Right lobe of liver (tissue), 6 donors: ENCODE data around the gene TIGD1. TPM values are rescaled to one million over a fixed set of nuclear protein-coding genes. Genes with fewer than 3 reads are reported as not detected.
A peak's percentile ranks its signal among the peaks of the same experiment; 100 is the strongest.

ENCODE experiments used
- ATAC-seq, 4 donors: fragments of 200-7000 bp; cut with Tn5 transposase; one replicate each; pipeline ENCODE4 v1.9.1; 2020; ENCODE audit warnings: mild to moderate bottlenecking in 4 of 4, moderate library complexity in 4 of 4
- DNase-seq, 3 donors: peaks; one replicate each; pipeline ENCODE4 v3.0.0-alpha.2; 2020
- H3K27ac ChIP-seq, 3 donors: fragments of 200-600 bp; one replicate each; pipeline ENCODE4 v1.8.0; 2022
- H3K27me3 ChIP-seq, 2 donors: fragments of 200-600 bp; one replicate each; pipeline ENCODE4 v1.8.0; 2022
- H3K36me3 ChIP-seq, 4 donors: fragments of 200-600 bp; sonication (generic) in 1 of 4; one replicate each; pipeline versions ENCODE4 v1.5.1 to v1.8.0; 2017 to 2022; ENCODE audit warnings: control low read depth in 1 of 4
- H3K4me1 ChIP-seq, 4 donors: fragments of 200-600 bp; sonication (generic) in 1 of 4; one replicate each; pipeline versions ENCODE4 v1.5.1 to v1.8.0; 2017 to 2022; ENCODE audit warnings: control low read depth in 1 of 4
- H3K4me3 ChIP-seq, 3 donors: fragments of 200-600 bp; one replicate each; pipeline ENCODE4 v1.8.0; 2022
- H3K9me3 ChIP-seq, 4 donors: fragments of 200-600 bp; sonication (generic) in 1 of 4; one replicate each; pipeline versions ENCODE4 v1.5.1 to v1.8.0; 2017 to 2022; ENCODE audit warnings: control low read depth in 1 of 4
- CTCF ChIP-seq, 4 donors: fragments of 200-600 bp in 3 of 4; fragments of 450-650 bp in 1 of 4; IDR thresholded peaks; one replicate each; pipeline versions ENCODE4 v1.5.1 to v1.8.0; 2016 to 2022; ENCODE audit warnings: antibody characterized with exemption in 4 of 4, mild to moderate bottlenecking in 2 of 4
- POLR2A ChIP-seq: fragments of 450-650 bp; IDR thresholded peaks from one replicate; pipeline ENCODE4 v1.6.1; 2017; ENCODE audit warnings: antibody characterized with exemption, mild to moderate bottlenecking
- WGBS: methylation state at CpG from one replicate; pipeline ENCODE4 v1.1.6; 2018; ENCODE audit warnings: low coverage, low lambda C conversion rate; ENCODE audit not compliant: insufficient coverage; ENCODE audit errors: missing lambda C conversion rate; 5-methylcytosine and 5-hydroxymethylcytosine counted together
- intact Hi-C, 2 donors: fragments of 100-400 bp; cut with DNase I; formaldehyde crosslinking; loops; one replicate each; pipeline versions ENCODE4 v1.11.2 to v1.14.1; 2022
- total RNA-seq, 6 experiments: library from RNA; depleted of rRNA in 2 of 6; stranded (reverse); fragments of >200 nt in 2 of 6; fragmentation: NEBNext Ultra II Directional in 3 of 6; extraction: Animal tissue kit (Norgen Biotek cat#: 25700) in 3 of 6; gene quantifications; one replicate each; pipeline versions ENCODE4 v1.1.0 to v1.2.4, GENCODE V29; 2016 to 2023
- donor health status: DM: no; HTN: yes; CAD: no.
- donor health status: DM: no; HTN: no; CAD: no.
- donor health status: DM: no; HTN: no; CAD: no.
- donor health status: DM: no; HTN: yes; CAD: no.
- donor health status: DM: no; HTN: yes; CAD: no.

Gene TIGD1
- total RNA-seq, 6 experiments from 2014 or later = 0.68 to 1.5 (median 1.0) TPM

GRCh38 chr2:232524771-232525170 lies 25.6 kb downstream of the TIGD1 start:
- Histone ChIP-seq H3K4me1 (peaks cover 0 to 20% (median 0%) of the 10 kb centered on the region in 4 donors), H3K27me3 (peaks cover 14 to 27% of the 10 kb centered on the region in 2 donors), H3K36me3 (no peaks in the 10 kb centered on the region), H3K27ac (no peak overlapping the region), H3K9me3 (no peaks in the 10 kb centered on the region), H3K4me3 (no peak overlapping the region)
- TF ChIP-seq CTCF (IDR thresholded peaks at IDR 0.05) (no peak), POLR2A (no peak)
- 67% methylated on average over 2 of the region's 6 CpGs for WGBS
- intact Hi-C loops = loop anchor here in 1 of 2 donors (10.0 kb wide), 2 partner anchors 90 to 620 kb away; no protein-coding TSS in a partner anchor
- no peak for DNase-seq
- ATAC-seq = no peak

- no peak for TF ChIP-seq POLR2A
- TF ChIP-seq CTCF (IDR thresholded peaks at IDR 0.05) = peak in 1 of 4 donors; percentile 18
- H3K27ac ChIP-seq = no peak overlapping the region
- 0% methylated on average over 2 of the region's 75 CpGs for WGBS
- intact Hi-C loops = loop anchor here in 1 of 2 donors (10.0 kb wide), 2 partner anchors 89 to 619 kb away; no protein-coding TSS in a partner anchor
- no peak for DNase-seq
- peaks cover 14 to 27% of the 10 kb centered on the region in 2 donors for H3K27me3 ChIP-seq
- ATAC-seq = peak in 3 of 4 donors; percentile 3 to 32 (median 29)
- peaks cover 0 to 20% (median 0%) of the 10 kb centered on the region in 4 donors for H3K4me1 ChIP-seq
- H3K9me3 ChIP-seq = no peaks in the 10 kb centered on the region
- no peak overlapping the region for H3K4me3 ChIP-seq
- no peaks in the 10 kb centered on the region for H3K36me3 ChIP-seq
Measured at GRCh38 chr2:232523682-232524597, 26.4 kb downstream of the TIGD1 start.

GRCh38 chr2:232523402-232523681 lies 27.0 kb downstream of the TIGD1 start:
- intact Hi-C loops = loop anchor here in 1 of 2 donors (10.0 kb wide), 2 partner anchors 89 to 619 kb away; no protein-coding TSS in a partner anchor
- DNase-seq = no peak
- no peak overlapping the region for H3K27ac ChIP-seq
- H3K9me3 ChIP-seq = no peaks in the 10 kb centered on the region
- peaks cover 0 to 20% (median 0%) of the 10 kb centered on the region in 4 donors for H3K4me1 ChIP-seq
- no peak for ATAC-seq
- 0% methylated on average over 4 of the region's 16 CpGs for WGBS
- H3K4me3 ChIP-seq = no peak overlapping the region
- no peak for TF ChIP-seq CTCF (IDR thresholded peaks at IDR 0.05)
- TF ChIP-seq POLR2A = no peak
- H3K27me3 ChIP-seq = peaks cover 14 to 27% of the 10 kb centered on the region in 2 donors
- H3K36me3 ChIP-seq = no peaks in the 10 kb centered on the region

- Histone ChIP-seq H3K27ac (no peak overlapping the region), H3K36me3 (no peaks in the 10 kb centered on the region), H3K4me3 (no peak overlapping the region), H3K4me1 (peaks cover 0 to 20% (median 0%) of the 10 kb centered on the region in 4 donors), H3K27me3 (peaks cover 14 to 27% of the 10 kb centered on the region in 2 donors), H3K9me3 (no peaks in the 10 kb centered on the region)
- intact Hi-C loops = loop anchor here in 1 of 2 donors (10.0 kb wide), 2 partner anchors 88 to 618 kb away; no protein-coding TSS in a partner anchor
- 5% methylated on average over 8 of the region's 46 CpGs for WGBS
- ATAC-seq (no peak), DNase-seq (no peak)
- TF ChIP-seq POLR2A = no peak
- no peak for TF ChIP-seq CTCF (IDR thresholded peaks at IDR 0.05)
Measured at GRCh38 chr2:232522623-232523401, 27.5 kb downstream of the TIGD1 start.
